Measurements from ENCODE around the gene MEIS2.

GRCh38 chr15:37105029-37105428 lies 4.7 kb upstream of the MEIS2 start:
- TF ChIP-seq REST (IDR thresholded peaks at IDR 0.05; ENCODE audit: borderline replicate concordance) (no peak), CTCF (IDR thresholded peaks at IDR 0.05; ENCODE audit: poor library complexity, severe bottlenecking) (no peak), EZH2 (IDR thresholded peaks at IDR 0.05; ENCODE audit: borderline replicate concordance, insufficient read depth, low read length, poor library complexity, severe bottlenecking) (no peak), TAF1 (IDR thresholded peaks at IDR 0.05; ENCODE audit: low read depth) (no peak), SMC3 (conservative IDR thresholded peaks at IDR 0.05; ENCODE audit: poor library complexity) (no peak), RAD21 (conservative IDR thresholded peaks at IDR 0.05) (no peak), EP300 (conservative IDR thresholded peaks at IDR 0.05; ENCODE audit: poor library complexity, severe bottlenecking) (no peak), POLR2AphosphoS5 (IDR thresholded peaks at IDR 0.05) (no peak)
